CD14-positive monocyte (primary cell): Measurements from ENCODE around the gene MYRFL. TPM values are rescaled to one million over a fixed set of nuclear protein-coding genes. Genes with fewer than 3 reads are reported as not detected.
"Not testable (repeated sequence)": the region's sequence is repeated elsewhere in the genome, so short reads cannot be mapped to it uniquely, and the experiment has no call there.

ENCODE experiments used
- DNase-seq, 3 donors: peaks; one replicate each; pipeline ENCODE4 v3.0.0-alpha.2; 2011 to 2022
- H2AFZ ChIP-seq: 2 replicates; pipeline ENCODE4 v1.6.0; 2012; ENCODE audit warnings: mild to moderate bottlenecking, low read depth, low read length, inconsistent platforms; ENCODE audit not compliant: insufficient read depth, poor library complexity, severe bottlenecking
- H3K27ac ChIP-seq, 2 donors: 1 replicate in 1 of 2; 2 replicates in 1 of 2; pipeline ENCODE4 v1.5.1; 2012 to 2013; ENCODE audit warnings: low read length in 2 of 2, control low read depth in 1 of 2, inconsistent platforms in 1 of 2, low read depth in 1 of 2, mild to moderate bottlenecking in 1 of 2
- H3K27me3 ChIP-seq, 2 donors: one replicate each; pipeline versions ENCODE4 v1.6.0 to v1.6.1; 2011 to 2013; ENCODE audit warnings: low read length in 2 of 2; ENCODE audit not compliant: control insufficient read depth in 2 of 2, insufficient read depth in 2 of 2
- H3K36me3 ChIP-seq, 2 donors: replicated peaks in 1 of 2; 1 replicate in 1 of 2; 2 replicates in 1 of 2; pipeline versions ENCODE4 v1.5.1 to v1.6.1; 2012 to 2013; ENCODE audit warnings: low read length in 2 of 2, control low read depth in 1 of 2, inconsistent platforms in 1 of 2, mild to moderate bottlenecking in 1 of 2; ENCODE audit not compliant: insufficient read depth in 2 of 2, control insufficient read depth in 1 of 2
- H3K4me1 ChIP-seq, 2 donors: 1 replicate in 1 of 2; 2 replicates in 1 of 2; pipeline versions ENCODE4 v1.5.1 to v1.6.1; 2012 to 2013; ENCODE audit warnings: low read length in 2 of 2, control low read depth in 1 of 2, inconsistent platforms in 1 of 2, mild to moderate bottlenecking in 1 of 2, moderate library complexity in 1 of 2; ENCODE audit not compliant: insufficient read depth in 2 of 2, control insufficient read depth in 1 of 2
- H3K4me2 ChIP-seq: replicated peaks from 2 replicates; pipeline ENCODE3; 2012; ENCODE audit warnings: low read length, moderate library complexity, mild to moderate bottlenecking; ENCODE audit not compliant: poor library complexity, severe bottlenecking; ENCODE audit errors: extremely low read depth
- H3K4me3 ChIP-seq, 3 experiments: fragments of 200-600 bp in 1 of 3; sonication (generic) in 1 of 3; replicated peaks in 1 of 3; 1 replicate in 2 of 3; 2 replicates in 1 of 3; pipeline ENCODE4 v1.5.1; 2011 to 2013; ENCODE audit warnings: low read length in 3 of 3, mild to moderate bottlenecking in 3 of 3, control low read depth in 2 of 3, low read depth in 2 of 3, inconsistent platforms in 1 of 3, moderate library complexity in 1 of 3
- H3K79me2 ChIP-seq: 2 replicates; pipeline ENCODE4 v1.6.0; 2012; ENCODE audit warnings: mild to moderate bottlenecking, control low read depth, inconsistent platforms, low read length, moderate library complexity; ENCODE audit not compliant: insufficient read depth
- H3K9ac ChIP-seq: 2 replicates; pipeline ENCODE4 v1.6.0; 2017; ENCODE audit warnings: low read length, mild to moderate bottlenecking; ENCODE audit not compliant: insufficient read depth, poor library complexity, severe bottlenecking
- H3K9me3 ChIP-seq, 2 donors: replicated peaks in 1 of 2; 1 replicate in 1 of 2; 2 replicates in 1 of 2; pipeline versions ENCODE4 v1.5.1 to v1.6.1; 2012 to 2013; ENCODE audit warnings: low read length in 2 of 2, control low read depth in 1 of 2; ENCODE audit not compliant: control insufficient read depth in 1 of 2, insufficient read depth in 1 of 2
- H4K20me1 ChIP-seq: 2 replicates; pipeline ENCODE4 v1.6.0; 2012; ENCODE audit warnings: mild to moderate bottlenecking, low read length, control low read depth, moderate library complexity; ENCODE audit not compliant: insufficient read depth
- H3K27ac Mint-ChIP-seq, 7 donors: one replicate each; pipeline ENCODE4 v1.8.0; 2020; ENCODE audit warnings: mild to moderate bottlenecking in 7 of 7, mixed read lengths in 7 of 7, moderate library complexity in 6 of 7, inconsistent platforms in 2 of 7
- H3K27me3 Mint-ChIP-seq, 3 donors: one replicate each; pipeline ENCODE4 v1.8.0; 2021 to 2022; ENCODE audit warnings: low read depth in 3 of 3, mild to moderate bottlenecking in 3 of 3, mixed read lengths in 3 of 3, moderate library complexity in 3 of 3, inconsistent platforms in 1 of 3
- H3K36me3 Mint-ChIP-seq, 2 donors: one replicate each; pipeline ENCODE4 v1.8.0; 2020; ENCODE audit warnings: mixed read lengths in 2 of 2, inconsistent platforms in 1 of 2, mild to moderate bottlenecking in 1 of 2
- H3K4me1 Mint-ChIP-seq: one replicate; pipeline ENCODE4 v1.8.0; 2020; ENCODE audit warnings: mild to moderate bottlenecking, mixed read lengths
- H3K4me3 Mint-ChIP-seq, 2 donors: one replicate each; pipeline ENCODE4 v1.8.0; 2020; ENCODE audit warnings: mild to moderate bottlenecking in 2 of 2, mixed read lengths in 2 of 2, moderate library complexity in 1 of 2
- H3K9me3 Mint-ChIP-seq, 7 donors: one replicate each; pipeline ENCODE4 v1.8.0; 2020 to 2022; ENCODE audit warnings: mixed read lengths in 7 of 7, mild to moderate bottlenecking in 6 of 7, moderate library complexity in 6 of 7, inconsistent platforms in 2 of 7
- WGBS: methylation state at CpG from one replicate; pipeline ENCODE4 v1.1.5; 2013; ENCODE audit warnings: missing lambda C conversion rate; ENCODE audit not compliant: insufficient coverage; 5-methylcytosine and 5-hydroxymethylcytosine counted together
- intact Hi-C, 2 donors: fragments of 100-400 bp; cut with micrococcal nuclease; formaldehyde crosslinking; loops; one replicate each; pipeline versions ENCODE4 v1.15.0 to v1.15.1; 2023
- polyA plus RNA-seq, 3 donors: library from polyadenylated mRNA; depleted of rRNA in 1 of 3; unstranded in 2 of 3; stranded (reverse) in 1 of 3; fragments of 300-500 nt in 2 of 3; fragments of >200 nt in 1 of 3; fragmentation: Illumina TruSeq in 2 of 3; gene quantifications; 1 replicate in 2 of 3; 2 replicates in 1 of 3; pipeline ENCODE4 v1.2.3, GENCODE V29; 2012 to 2021
- TF ChIP-seq, protein P1 (sequence below): fragments of 200-600 bp; IDR thresholded peaks from one replicate; pipeline ENCODE4 v1.8.0; 2022; ENCODE audit warnings: antibody characterized with exemption, mild to moderate bottlenecking

MYRFL gene
- polyA plus RNA-seq, 3 donors = not detected

GRCh38 chr12:69846976-69847375 lies 21.9 kb downstream of the MYRFL start:
- H3K27ac Mint-ChIP-seq = no peak overlapping the region
- TF ChIP-seq, protein P1, sequence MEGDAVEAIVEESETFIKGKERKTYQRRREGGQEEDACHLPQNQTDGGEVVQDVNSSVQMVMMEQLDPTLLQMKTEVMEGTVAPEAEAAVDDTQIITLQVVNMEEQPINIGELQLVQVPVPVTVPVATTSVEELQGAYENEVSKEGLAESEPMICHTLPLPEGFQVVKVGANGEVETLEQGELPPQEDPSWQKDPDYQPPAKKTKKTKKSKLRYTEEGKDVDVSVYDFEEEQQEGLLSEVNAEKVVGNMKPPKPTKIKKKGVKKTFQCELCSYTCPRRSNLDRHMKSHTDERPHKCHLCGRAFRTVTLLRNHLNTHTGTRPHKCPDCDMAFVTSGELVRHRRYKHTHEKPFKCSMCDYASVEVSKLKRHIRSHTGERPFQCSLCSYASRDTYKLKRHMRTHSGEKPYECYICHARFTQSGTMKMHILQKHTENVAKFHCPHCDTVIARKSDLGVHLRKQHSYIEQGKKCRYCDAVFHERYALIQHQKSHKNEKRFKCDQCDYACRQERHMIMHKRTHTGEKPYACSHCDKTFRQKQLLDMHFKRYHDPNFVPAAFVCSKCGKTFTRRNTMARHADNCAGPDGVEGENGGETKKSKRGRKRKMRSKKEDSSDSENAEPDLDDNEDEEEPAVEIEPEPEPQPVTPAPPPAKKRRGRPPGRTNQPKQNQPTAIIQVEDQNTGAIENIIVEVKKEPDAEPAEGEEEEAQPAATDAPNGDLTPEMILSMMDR = no peak

GRCh38 chr12:69851976-69852375 lies 26.9 kb downstream of the MYRFL start:
- H3K4me3 ChIP-seq = no peak overlapping the region
- H3K27ac ChIP-seq = no peak overlapping the region
- WGBS = no CpG with 5 or more reads among the region's 2 CpGs
- Mint-ChIP-seq H3K36me3 (no peaks in the 10 kb centered on the region), H3K9me3 (peaks cover 13 to 27% (median 18%) of the 10 kb centered on the region in 7 donors), H3K27me3 (peaks cover 0 to 3% (median 0%) of the 10 kb centered on the region in 3 donors), H3K4me1 (no peaks in the 10 kb centered on the region), H3K27ac (no peak overlapping the region), H3K4me3 (no peak overlapping the region)
- peaks cover 0 to 16% of the 10 kb centered on the region in 2 donors for H3K9me3 ChIP-seq
- H2AFZ ChIP-seq = no peak overlapping the region
- no peak overlapping the region for H3K4me2 ChIP-seq
- DNase-seq = no peak
- no peak overlapping the region for H3K9ac ChIP-seq
- no peaks in the 10 kb centered on the region for H3K4me1 ChIP-seq
- no peaks in the 10 kb centered on the region for H3K79me2 ChIP-seq
- TF ChIP-seq, protein P1 = no peak
- no peaks in the 10 kb centered on the region for H4K20me1 ChIP-seq
- intact Hi-C loops = no loop called here
- no peaks in the 10 kb centered on the region for H3K27me3 ChIP-seq
- no peaks in the 10 kb centered on the region for H3K36me3 ChIP-seq

More at GRCh38 chr12:69846976-69847375, 21.9 kb downstream of the MYRFL start:
- intact Hi-C loops = no loop called here
- Mint-ChIP-seq H3K4me1 (no peaks in the 10 kb centered on the region), H3K27me3 (peaks cover 0 to 3% (median 3%) of the 10 kb centered on the region in 3 donors), H3K36me3 (no peaks in the 10 kb centered on the region), H3K4me3 (no peak overlapping the region), H3K9me3 (peaks cover 0 to 7% (median 3%) of the 10 kb centered on the region in 7 donors)
- no peak overlapping the region for H3K9ac ChIP-seq
- H2AFZ ChIP-seq = no peak overlapping the region
- no peaks in the 10 kb centered on the region for H3K79me2 ChIP-seq
- no peaks in the 10 kb centered on the region for H3K36me3 ChIP-seq
- no peaks in the 10 kb centered on the region for H3K27me3 ChIP-seq
- DNase-seq = no peak
- H3K4me2 ChIP-seq = no peak overlapping the region
- no peaks in the 10 kb centered on the region for H3K4me1 ChIP-seq
- H4K20me1 ChIP-seq = no peaks in the 10 kb centered on the region
- H3K9me3 ChIP-seq = peaks cover 0 to 3% of the 10 kb centered on the region in 2 donors
- H3K4me3 ChIP-seq = no peak overlapping the region
- H3K27ac ChIP-seq = no peak overlapping the region

GRCh38 chr12:69853176-69853961 lies 28.3 kb downstream of the MYRFL start:
- DNase-seq, H3K27me3 ChIP-seq, H3K36me3 Mint-ChIP-seq, H4K20me1 ChIP-seq, H3K27me3 Mint-ChIP-seq, H3K4me3 ChIP-seq, intact Hi-C loops, H3K4me1 Mint-ChIP-seq, H3K27ac Mint-ChIP-seq, H2AFZ ChIP-seq, H3K9ac ChIP-seq, H3K36me3 ChIP-seq, H3K27ac ChIP-seq, H3K79me2 ChIP-seq, H3K4me3 Mint-ChIP-seq, H3K4me2 ChIP-seq, H3K4me1 ChIP-seq: not testable (repeated sequence)
- 95% methylated on average over 42 of the region's 61 CpGs for WGBS
- peaks cover 13 to 27% (median 18%) of the 10 kb centered on the region in 7 donors for H3K9me3 Mint-ChIP-seq
- peaks cover 0 to 16% of the 10 kb centered on the region in 2 donors for H3K9me3 ChIP-seq
